H1 (cell line): ENCODE data around the gene SLC6A6. TPM values are rescaled to one million over a fixed set of nuclear protein-coding genes. Genes with fewer than 3 reads are reported as not detected.

Experiments
- CHD1 ChIP-seq: IDR thresholded peaks from 2 replicates; pipeline ENCODE4 v1.6.1; 2012; ENCODE audit warnings: low read depth, low read length, improper control_type of control experiment
- SAP30 ChIP-seq: fragments of 300-600 bp; sonication (generic); IDR thresholded peaks from 2 replicates; pipeline ENCODE4 v1.7.1; 2012; ENCODE audit warnings: low read length, moderate library complexity, mild to moderate bottlenecking, inconsistent platforms; ENCODE audit not compliant: insufficient read depth, insufficient replicate concordance
- SIX5 ChIP-seq: IDR thresholded peaks from 2 replicates; pipeline ENCODE4 v1.6.1; 2011; ENCODE audit warnings: mild to moderate bottlenecking, low read depth, low read length
- polyA plus RNA-seq, 7 experiments: library from polyadenylated mRNA; depleted of rRNA in 3 of 7; stranded (reverse) in 5 of 7; unstranded in 2 of 7; fragments of >200 nt in 5 of 7; fragments of 200-250 nt in 2 of 7; gene quantifications; 1 replicate in 5 of 7; 2 replicates in 1 of 7; 4 replicates in 1 of 7; pipeline versions ENCODE4 v1.2.1 to v1.2.3, GENCODE V29; 2011 to 2013; ENCODE audit warnings: missing spikeins in 2 of 7, mixed read lengths in 2 of 7
- total RNA-seq: library from RNA; stranded (reverse); fragmentation: NEBNext Ultra II Directional; extraction: Animal tissue kit (Norgen Biotek cat#: 25700); gene quantifications from 2 replicates; pipeline ENCODE4 v1.2.1, GENCODE V29; 2021

Gene SLC6A6
- total and polyA plus RNA-seq, 2 of the 8 experiments (the other 6 are each of a cell fraction or from before 2014, with no cell fraction given): 66.2 to 144 TPM

DNA sequence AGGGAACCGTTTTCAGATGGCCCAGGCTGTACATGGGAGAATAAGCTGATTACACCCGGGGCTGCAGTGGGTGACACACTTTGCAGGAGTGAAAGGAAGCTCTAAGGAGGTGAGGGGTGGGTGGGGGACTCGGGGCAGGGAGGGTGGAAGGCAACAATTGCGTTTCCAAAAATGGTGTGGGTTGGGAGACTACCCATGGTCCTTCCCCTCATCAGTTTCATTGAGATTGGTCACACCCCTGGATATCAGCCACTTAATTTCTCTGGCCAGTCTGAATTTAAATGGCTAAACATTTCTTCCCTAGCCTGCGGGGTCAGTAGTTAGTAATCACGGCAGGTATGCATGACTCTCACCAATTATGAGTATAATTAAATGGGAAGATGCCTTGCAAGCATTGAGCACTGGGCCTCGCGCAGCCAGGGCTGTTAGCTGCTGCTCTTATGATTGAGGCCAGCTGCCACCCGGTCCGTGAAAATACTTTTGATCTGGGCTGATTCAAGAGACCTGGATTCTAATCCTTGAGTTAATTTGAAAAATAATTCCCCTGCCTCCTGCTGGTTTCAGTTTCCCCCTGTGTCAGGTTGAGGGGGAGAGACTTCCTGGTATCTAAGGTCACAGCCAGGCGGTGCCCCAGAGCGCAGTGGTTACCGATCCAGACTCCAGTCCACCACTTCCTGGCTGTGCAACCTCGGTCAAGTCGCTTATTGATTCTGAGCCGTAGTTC is 23.3 kb downstream of the SLC6A6 start (continued):
- no peak for TF ChIP-seq SAP30
- TF ChIP-seq CHD1: no peak
- no peak for TF ChIP-seq SIX5
